ENCODE data around the gene SLC52A1.

The SLC52A1 gene

DNA sequence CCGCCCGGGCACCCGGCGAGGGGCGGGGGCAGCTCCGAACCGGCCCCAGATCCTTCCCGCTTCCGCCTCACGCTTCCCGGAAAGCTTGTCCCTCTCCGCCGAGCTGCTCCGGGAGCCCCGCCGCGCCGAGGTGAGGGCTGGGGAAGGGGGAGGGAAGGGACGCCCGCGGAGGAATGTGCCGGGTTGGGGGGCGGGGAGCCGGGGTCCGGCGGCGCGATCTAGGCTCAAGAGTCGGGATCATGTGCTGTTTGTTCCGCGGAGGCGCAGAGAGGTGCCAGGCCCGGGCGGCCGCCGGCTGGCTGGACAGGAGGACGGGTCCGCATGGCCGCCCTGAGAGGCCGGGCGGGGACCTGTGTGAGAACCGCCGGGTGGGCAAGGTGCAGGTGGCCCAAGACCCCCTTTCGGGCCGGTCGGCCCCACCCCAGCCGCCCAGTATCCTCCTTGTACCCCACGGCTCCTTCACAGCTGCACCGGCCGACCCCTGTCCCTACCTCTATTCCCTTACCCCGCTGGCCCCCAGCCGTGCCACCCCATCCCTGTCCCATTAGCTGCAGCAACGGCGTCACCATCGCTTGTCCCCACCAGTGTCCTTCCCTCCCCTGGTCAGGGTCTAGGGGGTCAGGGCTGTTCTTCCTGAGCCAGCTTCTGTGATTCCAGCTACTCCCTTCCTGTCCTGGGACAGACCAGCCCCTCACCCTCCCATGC lies 37.0 kb downstream of the SLC52A1 start:
- H3K27ac ChIP-seq = peak overlapping the region; percentile 89
- no peak for DNase-seq (ENCODE audit: low spot score)
- POLR2A ChIA-PET (ENCODE audit: low non-redundant PET) = interaction anchor here (0.9 to 2.0 kb wide), 4 partner anchors 10 to 58 kb away, joined by 3 to 6 read pairs (median 4); partner anchors contain the start of genes RNF167, SLC25A11 and SPAG7
- CTCF ChIA-PET = interaction anchor here (0.5 to 1.3 kb wide), 4 partner anchors 11 to 1681 kb away, joined by 3 to 6 read pairs (median 6); partner anchors contain the start of gene CAMTA2
- TF ChIP-seq, protein P1, sequence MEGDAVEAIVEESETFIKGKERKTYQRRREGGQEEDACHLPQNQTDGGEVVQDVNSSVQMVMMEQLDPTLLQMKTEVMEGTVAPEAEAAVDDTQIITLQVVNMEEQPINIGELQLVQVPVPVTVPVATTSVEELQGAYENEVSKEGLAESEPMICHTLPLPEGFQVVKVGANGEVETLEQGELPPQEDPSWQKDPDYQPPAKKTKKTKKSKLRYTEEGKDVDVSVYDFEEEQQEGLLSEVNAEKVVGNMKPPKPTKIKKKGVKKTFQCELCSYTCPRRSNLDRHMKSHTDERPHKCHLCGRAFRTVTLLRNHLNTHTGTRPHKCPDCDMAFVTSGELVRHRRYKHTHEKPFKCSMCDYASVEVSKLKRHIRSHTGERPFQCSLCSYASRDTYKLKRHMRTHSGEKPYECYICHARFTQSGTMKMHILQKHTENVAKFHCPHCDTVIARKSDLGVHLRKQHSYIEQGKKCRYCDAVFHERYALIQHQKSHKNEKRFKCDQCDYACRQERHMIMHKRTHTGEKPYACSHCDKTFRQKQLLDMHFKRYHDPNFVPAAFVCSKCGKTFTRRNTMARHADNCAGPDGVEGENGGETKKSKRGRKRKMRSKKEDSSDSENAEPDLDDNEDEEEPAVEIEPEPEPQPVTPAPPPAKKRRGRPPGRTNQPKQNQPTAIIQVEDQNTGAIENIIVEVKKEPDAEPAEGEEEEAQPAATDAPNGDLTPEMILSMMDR (conservative IDR thresholded peaks at IDR 0.05; ENCODE audit: low read depth) = no peak

DNA sequence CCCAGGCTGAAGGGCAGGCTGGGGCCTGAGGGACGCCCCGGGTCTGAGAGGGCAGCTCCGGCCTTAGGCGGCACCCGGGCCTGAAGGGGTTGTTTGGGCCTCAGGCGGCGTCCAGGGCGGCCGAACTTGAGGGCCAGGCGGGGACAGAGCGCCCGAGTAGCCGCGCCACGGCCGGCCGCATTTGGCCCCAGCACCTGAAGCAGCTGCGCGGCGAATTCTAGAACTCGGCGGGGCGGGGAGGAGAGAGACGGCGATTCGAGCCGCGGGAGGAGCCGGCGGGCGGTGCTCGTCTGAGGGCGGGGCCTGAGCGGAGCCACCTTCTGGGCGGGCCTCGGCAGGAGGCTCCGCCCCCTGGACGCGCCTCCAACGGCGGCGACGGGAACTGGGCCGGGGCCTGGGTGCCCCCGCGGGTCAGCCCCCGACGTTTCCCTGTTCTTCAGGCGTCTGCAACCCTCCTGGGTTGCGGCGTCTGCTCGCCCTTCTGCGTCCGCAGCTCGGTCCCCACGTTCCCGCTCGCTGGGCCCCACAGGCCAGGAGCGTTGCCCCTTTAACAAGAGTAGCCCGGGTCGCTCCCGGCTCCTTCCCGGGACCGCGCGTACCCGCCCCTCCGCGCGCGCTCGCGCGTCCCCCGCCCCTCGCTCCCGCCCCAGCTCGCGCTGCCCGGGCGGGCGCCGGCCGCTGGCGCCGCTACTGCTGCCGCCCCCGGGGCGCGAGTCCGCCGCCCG lies 37.8 kb downstream of the SLC52A1 start, which contains the start of the genes INCA1 and KIF1C:
Gene INCA1 (minus strand): TSS at position 221 of the 725 bp plus-strand sequence. CDS start 3,085 bp downstream, outside the sequence.
Gene KIF1C (plus strand): TSS at position 649 of the 725 bp plus-strand sequence. CDS start 2,297 bp downstream, outside the sequence.
- CTCF ChIA-PET = interaction anchor here (0.6 to 1.3 kb wide), 3 partner anchors 10 to 1484 kb away, joined by 3 to 6 read pairs (median 5); partner anchors contain the start of gene CAMTA2
- peak within 1 kb of the TSS; percentile 89 for H3K27ac ChIP-seq
- POLR2A ChIA-PET (ENCODE audit: low non-redundant PET) = interaction anchor here (0.9 to 2.0 kb wide), 5 partner anchors 9 to 88 kb away, joined by 3 to 6 read pairs (median 4); partner anchors contain the start of genes RNF167, SLC25A11 and SPAG7
- DNase-seq (ENCODE audit: low spot score) = peak; percentile 96
- TF ChIP-seq, protein P1 (conservative IDR thresholded peaks at IDR 0.05; ENCODE audit: low read depth) = no peak

- TF ChIP-seq, protein P1 (conservative IDR thresholded peaks at IDR 0.05; ENCODE audit: low read depth) = no peak
- CTCF ChIA-PET = no interaction called here
- POLR2A ChIA-PET (ENCODE audit: low non-redundant PET) = interaction anchor here (0.7 kb wide), 1 partner anchor 578 kb away, joined by 11 read pairs; no protein-coding TSS in a partner anchor
- no peak overlapping the region for H3K27ac ChIP-seq
- DNase-seq (ENCODE audit: low spot score) = no peak
Measured at GRCh38 chr17:4994081-4994595, 41.1 kb downstream of the SLC52A1 start.

DNA sequence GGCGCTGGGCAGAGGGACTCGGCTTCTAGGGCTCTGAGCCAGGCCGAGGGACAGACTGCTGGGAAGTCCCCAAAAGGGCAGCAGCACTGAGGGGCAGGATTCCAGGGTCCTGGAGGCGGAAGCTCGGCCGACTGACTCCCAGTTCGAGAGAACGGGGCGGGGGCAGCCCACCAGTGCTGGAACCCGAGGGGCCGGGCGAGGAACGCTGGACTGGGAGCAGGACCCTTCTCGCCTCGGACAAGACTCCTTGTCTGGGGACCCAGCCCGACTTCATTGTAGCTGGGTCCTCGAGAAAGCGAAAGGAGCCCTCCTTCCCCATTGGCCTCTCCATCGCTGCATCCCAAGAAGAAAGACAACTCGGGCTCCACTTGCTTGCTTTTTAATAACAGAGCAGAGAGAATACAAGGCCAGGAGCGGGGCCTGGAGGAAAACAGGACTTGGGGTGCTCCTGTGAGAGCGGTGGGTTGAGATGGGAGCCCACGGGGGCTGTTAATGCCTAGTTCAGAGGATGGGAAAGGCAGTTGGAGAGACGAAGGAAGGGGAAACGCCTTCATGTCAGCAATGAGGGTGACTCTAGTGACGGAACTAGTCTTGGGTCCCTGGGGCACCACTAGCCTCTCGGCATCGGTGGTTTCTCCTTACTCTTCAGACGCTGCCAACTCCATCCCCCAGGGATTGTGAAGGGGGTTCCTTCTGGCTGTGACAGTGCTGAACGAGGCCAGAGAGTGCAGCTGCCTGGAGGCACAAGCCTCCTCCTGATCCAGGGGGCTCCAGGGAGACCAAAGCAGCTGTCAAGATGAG lies 47.3 kb downstream of the SLC52A1 start:
- ChIA-PET POLR2A (ENCODE audit: low non-redundant PET) (interaction anchor here (1.5 to 1.7 kb wide), 2 partner anchors 10 to 19 kb away, joined by 6 to 10 read pairs; partner anchors contain the start of genes INCA1 and KIF1C), CTCF (interaction anchor here (0.6 to 2.0 kb wide), 9 partner anchors 10 to 1321 kb away, joined by 3 to 9 read pairs (median 4); partner anchors contain the start of genes ENO3, INCA1 and KIF1C)
- H3K27ac ChIP-seq = peak overlapping the region; percentile 87
- no peak for DNase-seq (ENCODE audit: low spot score)
- TF ChIP-seq, protein P1 (conservative IDR thresholded peaks at IDR 0.05; ENCODE audit: low read depth) = no peak

DNA sequence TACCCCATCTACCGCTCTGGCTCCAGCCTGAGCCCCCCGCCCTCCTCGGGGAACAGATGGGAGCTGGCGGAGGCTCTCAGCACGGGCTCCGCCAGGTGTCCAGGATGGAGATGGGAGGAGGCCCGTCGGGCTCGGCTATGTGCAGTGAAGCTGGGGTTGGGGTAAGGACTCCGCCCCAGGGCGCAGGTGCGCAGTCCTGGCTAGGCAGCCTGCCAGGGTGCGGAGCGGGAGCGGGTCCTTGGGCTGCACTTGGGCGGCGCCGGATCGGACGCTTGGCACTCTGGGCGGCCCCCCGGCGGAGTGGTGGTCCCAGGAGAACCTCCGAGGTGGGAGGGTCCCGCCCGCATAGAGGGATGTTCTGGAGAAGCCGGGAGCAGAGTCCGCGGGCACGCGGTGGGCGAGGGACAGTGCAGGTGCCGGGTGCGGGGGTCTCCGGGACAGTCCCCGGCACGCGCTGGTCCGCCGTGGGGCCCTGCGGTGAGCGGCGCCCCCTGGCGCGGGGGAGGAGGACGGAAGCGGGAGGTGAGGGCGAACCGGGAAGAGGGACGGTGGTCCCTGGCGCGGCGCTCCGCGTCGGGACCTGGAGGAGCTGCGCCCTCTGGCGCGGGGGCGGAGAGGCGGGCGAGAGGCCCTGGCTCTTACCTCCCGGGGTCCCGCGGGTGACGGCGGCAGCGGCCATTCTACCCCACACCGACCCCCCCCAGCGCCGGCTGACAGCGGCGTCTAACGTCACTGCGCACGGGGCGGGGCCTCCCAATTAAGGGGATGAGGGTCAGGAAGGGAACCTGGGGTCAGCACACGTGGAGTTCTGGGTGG lies 48.1 kb downstream of the SLC52A1 start, which contains the start of gene CAMTA2:
Gene CAMTA2 (minus strand): TSS at position 725 of the 816 bp plus-strand sequence. CDS start 1,453 bp downstream, outside the sequence.
- POLR2A ChIA-PET (ENCODE audit: low non-redundant PET) = interaction anchor here (0.6 to 1.7 kb wide), 4 partner anchors 18 to 40 kb away, joined by 3 to 10 read pairs (median 4); partner anchors contain the start of genes PFN1 and SPAG7
- peak; percentile 77 for DNase-seq (ENCODE audit: low spot score)
- TF ChIP-seq, protein P1 (conservative IDR thresholded peaks at IDR 0.05; ENCODE audit: low read depth) = peak; percentile 85
- H3K27ac ChIP-seq = peak within 1 kb of the TSS; percentile 87
- CTCF ChIA-PET = interaction anchor here (0.6 to 2.0 kb wide), 11 partner anchors 11 to 1320 kb away, joined by 3 to 9 read pairs (median 4); partner anchors contain the start of genes ENO3, INCA1 and KIF1C
